Heart right ventricle (tissue), 16 donors: Measurements from ENCODE around the gene IGSF22. TPM values are rescaled to one million over a fixed set of nuclear protein-coding genes. Genes with fewer than 3 reads are reported as not detected.

ENCODE experiments used
- ATAC-seq, 8 donors: fragments of 200-7000 bp; cut with Tn5 transposase; one replicate each; pipeline ENCODE4 v1.9.1; 2020; ENCODE audit warnings: mild to moderate bottlenecking in 8 of 8, moderate library complexity in 8 of 8, moderate number of reproducible peaks in 1 of 8
- DNase-seq, 2 donors: peaks; one replicate each; pipeline ENCODE4 v3.0.0-alpha.2; 2020
- H3K27ac ChIP-seq, 10 donors: fragments of 200-600 bp; sonication (generic) in 2 of 10; one replicate each; pipeline versions ENCODE4 v1.5.0 to v1.8.0; 2020 to 2022; ENCODE audit warnings: mild to moderate bottlenecking in 3 of 10
- H3K27me3 ChIP-seq, 7 donors: fragments of 200-600 bp; one replicate each; pipeline ENCODE4 v1.8.0; 2021 to 2022; ENCODE audit warnings: mild to moderate bottlenecking in 2 of 7
- H3K36me3 ChIP-seq, 9 donors: fragments of 200-600 bp; sonication (generic) in 1 of 9; one replicate each; pipeline versions ENCODE4 v1.5.0 to v1.8.0; 2020 to 2022; ENCODE audit warnings: mild to moderate bottlenecking in 2 of 9
- H3K4me1 ChIP-seq, 9 donors: fragments of 200-600 bp; sonication (generic) in 1 of 9; one replicate each; pipeline versions ENCODE4 v1.5.0 to v1.8.0; 2020 to 2022; ENCODE audit warnings: mild to moderate bottlenecking in 4 of 9
- H3K4me3 ChIP-seq, 10 donors: fragments of 200-600 bp; sonication (generic) in 2 of 10; one replicate each; pipeline versions ENCODE4 v1.5.0 to v1.8.0; 2020 to 2022; ENCODE audit warnings: mild to moderate bottlenecking in 7 of 10, moderate library complexity in 2 of 10
- H3K9me3 ChIP-seq, 11 donors: fragments of 200-600 bp in 10 of 11; sonication (generic) in 2 of 11; one replicate each; pipeline versions ENCODE4 v1.5.0 to v1.8.0; 2013 to 2022; ENCODE audit warnings: mild to moderate bottlenecking in 2 of 11, control low read depth in 1 of 11, moderate library complexity in 1 of 11
- WGBS, 2 donors: extraction: QIAGEN DNeasy Blood & Tissue Kit; methylation state at CpG; one replicate each; pipeline ENCODE4 v1.1.7; 2013; ENCODE audit warnings: inconsistent platforms in 1 of 2; 5-methylcytosine and 5-hydroxymethylcytosine counted together
- intact Hi-C, 10 donors: fragments of 100-400 bp; cut with DNase I; formaldehyde crosslinking; loops; one replicate each; pipeline versions ENCODE4 v1.11.1 to v1.14.2; 2022
- polyA plus RNA-seq, 2 donors: library from polyadenylated mRNA; stranded (reverse); fragments of 200-250 nt; gene quantifications; one replicate each; pipeline ENCODE4 v1.2.3, GENCODE V29; 2013
- total RNA-seq, 10 donors: library from RNA; stranded (reverse); fragmentation: NEBNext Ultra II Directional in 3 of 10; extraction: Animal tissue kit (Norgen Biotek cat#: 25700) in 3 of 10; gene quantifications; one replicate each; pipeline versions ENCODE4 v1.2.1 to v1.2.4, GENCODE V29; 2021 to 2023
- TF ChIP-seq, protein P1 (sequence below), 9 donors: fragments of 200-600 bp; sonication (generic) in 2 of 9; IDR thresholded peaks; one replicate each; pipeline versions ENCODE4 v1.5.0 to v1.8.0; 2021 to 2022; ENCODE audit warnings: antibody characterized with exemption in 9 of 9, mild to moderate bottlenecking in 5 of 9, moderate library complexity in 1 of 9
- donor health status: Arrhythmogenic right ventricular cardiomyopathy.
- donor health status: ischemic (EF 13 %, LVEDD 7.1; RV severe dilation, severe dysfunction).
- donor health status: healthy with polysubstance abuse.
- donor health status: DM: no; HTN: yes; CAD: no.
- donor health status: DM: no; HTN: no; CAD: no.
- donor health status: ischemic (EF 25% LVEDD 6.9; RV normal size, moderate dysfunction).
- donor health status: ischemic (EF 25% LVEDD 5.7; RV mildly dilated, moderate dysfunction).
- donor health status: healthy.
- donor health status: DM: yes; HTN: yes; CAD: no.
- donor health status: Ischemic cardiomyopathy.
- donor health status: ischemic (EF 35%, LVEDD 5.7; RV mildly dilated, moderate dysfunction).
- donor health status: nonischemic (EF 11% LVEDD 7.7; RV severe dilation, severe dysfunction).
- donor health status: DM: yes; HTN: yes; CAD: no.
- donor health status: PGD.
- donor health status: ischemic (EF 29% LVEDD 5.4; RV normal size, mild dysfunction).
- donor health status: nonischemic (EF 23%, LVEDD 6.1; RV moderate dilation, normal function).

The IGSF22 gene
- total and polyA plus RNA-seq, 12 donors = 0.18 to 1.3 (median 0.62) TPM; not detected in 1

DNA sequence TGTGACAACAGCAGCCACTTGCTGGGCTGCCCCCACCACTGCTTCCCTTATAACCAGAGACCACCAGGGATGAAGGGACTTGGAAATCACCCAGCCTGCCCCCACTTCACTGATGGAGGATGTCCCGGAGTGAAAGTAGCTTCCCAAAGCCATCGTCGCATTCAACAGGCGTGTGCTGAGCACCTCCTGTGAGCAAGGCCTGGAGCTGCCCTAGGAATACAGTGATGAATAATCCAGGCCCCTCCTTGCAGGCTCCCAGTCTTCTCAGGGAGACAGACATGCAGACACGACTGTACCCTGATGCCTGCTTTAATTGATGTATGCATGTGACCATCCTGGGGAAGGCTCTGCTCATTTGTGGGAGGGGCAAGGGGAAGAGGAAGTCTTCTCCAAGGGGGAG, 43.0 kb upstream of the IGSF22 start:
- DNase-seq = no peak
- Histone ChIP-seq H3K27me3 (no peaks in the 10 kb centered on the region), H3K4me3 (no peak overlapping the region), H3K27ac (no peak overlapping the region), H3K36me3 (peaks cover 0 to 7% (median 0%) of the 10 kb centered on the region in 9 donors), H3K4me1 (peaks cover 0 to 17% (median 4%) of the 10 kb centered on the region in 9 donors), H3K9me3 (peaks cover 0 to 4% (median 0%) of the 10 kb centered on the region in 11 donors)
- intact Hi-C loops = no loop called here
- no peak for ATAC-seq
- TF ChIP-seq, protein P1, sequence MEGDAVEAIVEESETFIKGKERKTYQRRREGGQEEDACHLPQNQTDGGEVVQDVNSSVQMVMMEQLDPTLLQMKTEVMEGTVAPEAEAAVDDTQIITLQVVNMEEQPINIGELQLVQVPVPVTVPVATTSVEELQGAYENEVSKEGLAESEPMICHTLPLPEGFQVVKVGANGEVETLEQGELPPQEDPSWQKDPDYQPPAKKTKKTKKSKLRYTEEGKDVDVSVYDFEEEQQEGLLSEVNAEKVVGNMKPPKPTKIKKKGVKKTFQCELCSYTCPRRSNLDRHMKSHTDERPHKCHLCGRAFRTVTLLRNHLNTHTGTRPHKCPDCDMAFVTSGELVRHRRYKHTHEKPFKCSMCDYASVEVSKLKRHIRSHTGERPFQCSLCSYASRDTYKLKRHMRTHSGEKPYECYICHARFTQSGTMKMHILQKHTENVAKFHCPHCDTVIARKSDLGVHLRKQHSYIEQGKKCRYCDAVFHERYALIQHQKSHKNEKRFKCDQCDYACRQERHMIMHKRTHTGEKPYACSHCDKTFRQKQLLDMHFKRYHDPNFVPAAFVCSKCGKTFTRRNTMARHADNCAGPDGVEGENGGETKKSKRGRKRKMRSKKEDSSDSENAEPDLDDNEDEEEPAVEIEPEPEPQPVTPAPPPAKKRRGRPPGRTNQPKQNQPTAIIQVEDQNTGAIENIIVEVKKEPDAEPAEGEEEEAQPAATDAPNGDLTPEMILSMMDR (IDR thresholded peaks at IDR 0.05) = no peak
- WGBS, 2 donors = 71 to 79% methylated on average over 5 of the region's 5 CpGs

DNA sequence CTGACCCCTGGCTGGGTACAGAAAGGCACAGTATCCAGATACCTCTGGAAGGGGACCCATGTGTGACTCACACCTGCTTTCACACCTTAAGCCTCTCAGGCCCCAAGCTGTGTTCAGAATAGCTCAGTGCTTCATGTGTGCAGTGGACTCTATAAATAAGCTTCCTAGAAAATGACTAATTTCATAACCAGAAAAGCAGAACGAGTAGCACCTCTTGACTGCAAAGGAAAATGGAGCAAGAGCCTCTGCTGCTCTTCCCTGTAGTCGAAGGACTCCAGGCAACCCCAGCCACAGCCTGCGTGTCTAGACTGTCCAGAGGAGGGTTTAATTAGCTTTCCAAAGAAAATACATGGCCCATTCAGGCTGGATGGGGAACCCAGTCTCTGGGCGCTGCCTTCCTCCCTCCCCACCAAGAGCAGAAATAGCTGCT, 42.5 kb upstream of the IGSF22 start:
- Histone ChIP-seq H3K36me3 (peaks cover 0 to 7% (median 0%) of the 10 kb centered on the region in 9 donors), H3K9me3 (peaks cover 0 to 4% (median 0%) of the 10 kb centered on the region in 11 donors), H3K27ac (no peak overlapping the region), H3K27me3 (no peaks in the 10 kb centered on the region), H3K4me3 (no peak overlapping the region), H3K4me1 (peaks cover 0 to 17% (median 4%) of the 10 kb centered on the region in 9 donors)
- WGBS, 2 donors = 73 to 75% methylated on average over 4 of the region's 4 CpGs
- no peak for DNase-seq
- peak in 4 of 8 donors; percentile 32 to 71 (median 47) for ATAC-seq
- TF ChIP-seq, protein P1 (IDR thresholded peaks at IDR 0.05) = no peak
- intact Hi-C loops = no loop called here

DNA sequence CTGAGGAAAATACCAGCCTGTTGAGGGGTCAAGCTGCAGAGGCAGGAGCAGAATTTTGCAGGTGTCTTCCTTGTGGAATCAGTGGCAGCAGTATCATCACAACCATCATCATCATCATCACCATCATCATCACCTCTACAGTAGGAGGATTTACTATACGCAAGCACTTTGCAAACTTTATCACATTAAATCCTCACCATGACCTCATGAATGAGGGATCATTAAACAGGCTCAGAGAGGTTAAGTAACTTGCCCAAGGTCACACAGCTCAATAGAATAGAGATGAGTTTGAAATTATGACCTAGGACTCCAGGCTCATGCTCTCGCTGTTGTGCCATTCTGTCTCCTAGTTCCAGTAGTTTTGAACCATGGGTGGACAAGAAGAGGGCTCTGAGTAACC, 40.0 kb upstream of the IGSF22 start:
- H3K4me1 ChIP-seq = peaks cover 0 to 17% (median 4%) of the 10 kb centered on the region in 9 donors
- TF ChIP-seq, protein P1 (IDR thresholded peaks at IDR 0.05) = no peak
- ATAC-seq (no peak), DNase-seq (no peak)
- H3K4me3 ChIP-seq = no peak overlapping the region
- H3K27ac ChIP-seq = no peak overlapping the region
- WGBS, 2 donors = 94 to 97% methylated on average over 2 of the region's 2 CpGs
- H3K9me3 ChIP-seq = no peaks in the 10 kb centered on the region
- H3K36me3 ChIP-seq = peaks cover 0 to 7% (median 0%) of the 10 kb centered on the region in 9 donors
- intact Hi-C loops = no loop called here
- H3K27me3 ChIP-seq = no peaks in the 10 kb centered on the region

DNA sequence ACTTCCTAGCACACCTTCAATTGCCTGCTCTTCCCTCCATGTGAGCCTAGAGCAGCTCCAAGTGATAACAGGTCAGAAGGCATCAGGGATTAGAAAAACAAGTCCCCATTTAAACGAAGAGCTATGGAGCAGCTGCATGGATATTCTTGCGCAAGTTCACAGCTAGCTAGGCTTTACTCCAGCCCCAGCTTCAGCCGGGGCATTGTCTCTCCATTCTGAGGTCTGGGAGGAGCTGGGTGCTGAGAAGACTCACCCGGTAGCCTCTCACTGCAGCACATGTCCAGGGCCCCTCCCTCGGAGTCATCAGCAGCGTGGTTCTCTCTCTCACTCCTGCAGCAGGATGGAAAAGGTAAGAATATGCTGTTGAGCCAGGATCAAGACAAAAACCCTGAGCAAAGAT, 39.6 kb upstream of the IGSF22 start:
- H3K4me1 ChIP-seq = peaks cover 0 to 17% (median 2%) of the 10 kb centered on the region in 9 donors
- ATAC-seq (no peak), DNase-seq (no peak)
- no peaks in the 10 kb centered on the region for H3K9me3 ChIP-seq
- TF ChIP-seq, protein P1 (IDR thresholded peaks at IDR 0.05) = no peak
- intact Hi-C loops = no loop called here
- H3K27me3 ChIP-seq = no peaks in the 10 kb centered on the region
- no peak overlapping the region for H3K27ac ChIP-seq
- peaks cover 0 to 7% (median 0%) of the 10 kb centered on the region in 9 donors for H3K36me3 ChIP-seq
- 57 to 59% methylated on average over 6 of the region's 6 CpGs for WGBS, 2 donors
- no peak overlapping the region for H3K4me3 ChIP-seq
